ENCODE measurements around the gene ELAVL4. TPM values are rescaled to one million over a fixed set of nuclear protein-coding genes. Genes with fewer than 3 reads are reported as not detected.
"Not testable (repeated sequence)": the region's sequence is repeated elsewhere in the genome, so short reads cannot be mapped to it uniquely, and the experiment has no call there.

ELAVL4 gene
- total RNA-seq, 2 experiments from 2014 or later: not detected

DNA sequence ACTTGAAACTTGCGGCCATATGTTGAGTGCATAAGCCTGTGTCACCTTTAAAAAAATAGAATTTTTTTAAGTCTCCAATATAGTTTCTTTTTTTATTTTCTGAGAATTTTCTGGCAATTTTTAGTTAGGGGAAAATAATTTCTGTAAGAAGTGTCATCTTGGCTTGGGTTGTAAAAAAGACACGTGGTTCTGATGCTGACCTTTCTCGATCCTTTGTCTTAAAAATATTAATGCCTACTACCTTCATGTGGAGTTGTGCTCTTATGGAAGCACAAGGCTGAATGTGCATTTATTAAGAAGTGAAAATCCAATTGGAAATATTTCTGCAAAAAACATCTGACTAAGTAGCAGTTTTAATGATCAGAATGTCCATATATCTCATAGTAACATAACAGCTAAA lies 3.5 kb downstream of the ELAVL4 start:
- ChIA-PET POLR2A (no interaction called here), CTCF (no interaction called here)

DNA sequence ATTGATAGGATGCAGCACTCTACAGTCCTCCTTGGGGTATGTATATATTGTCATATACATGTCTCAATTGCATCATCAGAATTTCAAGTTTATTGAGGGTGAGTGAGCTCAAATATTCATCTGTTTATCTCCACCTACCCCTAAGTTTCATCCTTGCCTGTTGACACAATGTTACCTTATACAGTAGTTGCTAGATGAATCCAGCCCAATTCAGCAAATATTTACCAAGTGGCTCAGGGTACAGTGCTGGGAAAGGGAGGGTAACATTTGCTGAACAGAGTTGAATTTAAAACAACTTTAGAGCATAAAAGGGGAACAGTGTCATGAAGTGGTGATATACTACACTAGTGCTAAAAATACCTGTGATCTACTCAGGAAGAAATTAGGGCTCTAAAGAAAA lies 14.4 kb downstream of the ELAVL4 start:
- POLR2A ChIA-PET: no interaction called here
- CTCF ChIA-PET: no interaction called here

DNA sequence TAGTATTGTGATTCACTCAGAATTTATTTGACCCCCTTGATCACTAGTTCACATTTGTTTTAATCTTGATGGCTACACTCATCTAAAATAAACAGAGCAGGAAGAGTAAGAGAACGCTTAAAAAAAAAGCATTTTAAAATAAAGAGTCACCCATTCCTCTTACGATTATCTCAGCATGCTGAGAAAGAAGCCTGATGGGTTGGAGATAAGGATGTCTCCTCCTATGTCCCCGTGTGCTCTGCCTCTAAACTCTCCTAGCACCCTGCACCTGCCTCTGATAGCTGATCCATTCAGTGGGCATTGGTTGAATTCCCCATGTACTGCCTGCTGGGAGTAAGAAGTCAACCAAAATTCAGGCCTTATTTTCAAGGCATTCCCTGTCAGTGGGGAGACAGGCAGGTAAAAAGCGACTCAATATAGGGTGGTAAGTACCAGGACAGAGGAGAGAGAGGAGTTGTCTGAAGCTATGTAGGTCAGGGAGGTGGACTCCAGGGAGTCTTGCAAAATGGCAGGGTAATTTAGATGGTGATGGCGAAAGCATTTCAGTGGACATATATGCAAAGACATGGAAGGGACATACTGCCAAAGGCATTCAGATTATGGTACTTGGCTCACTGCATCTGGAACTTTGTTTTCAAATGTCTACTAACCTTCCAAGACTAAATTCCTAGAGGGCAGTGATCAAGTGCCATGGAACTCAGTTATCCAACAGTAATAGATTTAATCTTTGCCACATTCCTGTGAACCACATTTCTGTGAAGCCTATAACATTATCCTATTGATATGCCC lies 18.4 kb downstream of the ELAVL4 start:
- CTCF ChIA-PET: no interaction called here
- POLR2A ChIA-PET: no interaction called here

DNA sequence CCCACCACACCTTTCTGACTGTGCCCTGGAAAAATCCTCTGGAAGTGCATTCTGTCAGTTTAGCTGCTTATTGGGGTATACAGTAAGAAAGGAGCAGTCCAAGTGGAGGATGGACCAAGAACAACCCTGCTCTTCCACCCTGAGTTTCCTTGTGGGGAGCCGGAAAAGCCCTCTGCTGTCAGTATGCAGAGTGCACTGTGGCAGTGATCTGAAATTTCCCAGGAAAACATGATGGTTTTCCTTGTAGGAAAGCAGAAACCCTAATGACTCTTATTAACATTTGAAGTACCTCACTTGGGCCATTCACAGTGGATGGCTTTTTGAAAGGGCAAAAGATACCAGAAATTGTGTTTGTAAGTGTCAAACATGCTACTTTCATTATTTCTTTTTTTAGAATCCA lies 20.5 kb downstream of the ELAVL4 start:
- CTCF ChIA-PET: no interaction called here
- POLR2A ChIA-PET: no interaction called here

DNA sequence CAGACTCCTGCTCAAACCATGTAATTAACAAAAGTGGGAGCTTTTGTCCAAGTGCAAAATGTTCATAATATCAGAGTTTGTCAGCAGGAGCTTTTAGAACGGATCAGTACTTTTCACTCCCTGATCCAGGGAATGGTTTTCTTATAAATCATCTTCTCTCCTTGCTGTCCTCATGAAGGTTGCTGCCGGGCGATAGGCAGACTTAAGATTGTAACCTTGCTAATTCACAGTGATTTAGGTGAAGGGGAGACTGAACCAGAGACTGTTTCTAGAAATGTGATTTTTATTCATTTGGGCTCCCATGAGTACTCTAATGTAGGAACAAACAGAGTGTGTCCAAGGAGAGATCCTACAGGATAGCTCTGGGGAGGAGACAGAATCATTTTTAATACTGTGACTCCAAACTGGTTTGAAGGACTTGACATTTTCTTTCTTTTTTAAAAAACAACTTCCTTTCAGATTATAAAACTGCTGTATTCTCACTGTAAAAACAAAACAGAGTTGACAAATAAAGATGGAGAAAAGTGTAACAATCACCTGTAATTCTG lies 23.7 kb downstream of the ELAVL4 start:
- ChIA-PET POLR2A (no interaction called here), CTCF (no interaction called here)

DNA sequence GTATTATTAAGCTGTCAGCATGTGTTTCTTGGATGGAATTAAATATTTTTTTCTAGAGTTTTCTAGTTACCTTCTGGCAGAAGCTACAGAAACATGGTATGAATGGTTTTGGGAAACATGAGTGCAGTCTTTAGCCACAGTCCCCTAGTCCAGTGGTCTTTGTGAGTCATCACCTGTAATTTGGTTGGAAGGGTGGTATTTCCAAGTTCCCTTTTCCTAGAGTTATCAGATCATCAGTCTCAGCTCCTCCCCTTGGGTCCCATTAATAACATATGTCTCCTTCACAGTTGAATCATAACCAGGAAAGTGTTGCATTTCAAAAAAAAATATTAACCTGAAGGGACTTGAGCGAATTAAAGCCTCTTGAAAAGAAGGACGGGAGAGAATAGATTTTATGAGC lies 27.0 kb downstream of the ELAVL4 start:
- POLR2A ChIA-PET: no interaction called here
- CTCF ChIA-PET: no interaction called here

DNA sequence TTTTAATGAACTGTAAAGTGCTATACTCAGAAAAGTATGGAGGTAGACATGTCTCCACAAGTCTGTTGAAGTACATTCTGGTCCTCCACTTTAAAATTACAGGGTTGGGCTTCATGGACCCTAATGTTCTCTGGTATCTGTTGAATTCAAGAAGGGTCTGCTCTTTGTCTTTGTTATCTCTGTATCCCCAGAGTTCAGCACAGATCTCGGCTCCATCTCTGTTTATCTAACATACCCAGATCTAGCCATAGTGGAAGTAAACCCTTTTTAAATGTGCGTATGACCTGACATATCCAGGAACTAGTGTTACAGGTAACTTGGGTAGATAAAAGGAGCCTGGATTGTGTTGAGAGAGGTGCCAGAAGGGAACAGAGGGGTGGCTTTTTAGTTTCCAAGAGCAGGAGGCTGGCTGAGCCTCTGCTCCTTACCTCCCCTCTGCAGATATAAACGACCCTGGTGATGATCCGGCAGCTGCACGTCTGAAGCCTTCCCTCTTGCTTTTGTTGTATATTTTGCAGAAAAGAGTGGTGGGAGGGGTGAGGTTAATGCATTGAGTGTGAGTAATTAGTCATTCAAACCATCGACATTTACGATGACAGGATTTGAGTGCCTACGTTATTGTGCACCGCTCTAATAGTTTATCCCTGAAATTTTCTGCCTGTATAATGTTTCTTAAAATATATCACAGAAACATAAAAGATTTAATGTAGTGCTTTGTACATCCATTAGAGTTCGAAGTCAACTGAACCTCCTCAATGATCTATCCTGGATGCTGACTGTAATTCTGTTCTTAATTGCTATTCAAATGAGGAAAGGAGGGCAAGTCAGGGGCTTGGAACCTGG lies 30.8 kb downstream of the ELAVL4 start:
- CTCF ChIA-PET: no interaction called here
- POLR2A ChIA-PET: no interaction called here

DNA sequence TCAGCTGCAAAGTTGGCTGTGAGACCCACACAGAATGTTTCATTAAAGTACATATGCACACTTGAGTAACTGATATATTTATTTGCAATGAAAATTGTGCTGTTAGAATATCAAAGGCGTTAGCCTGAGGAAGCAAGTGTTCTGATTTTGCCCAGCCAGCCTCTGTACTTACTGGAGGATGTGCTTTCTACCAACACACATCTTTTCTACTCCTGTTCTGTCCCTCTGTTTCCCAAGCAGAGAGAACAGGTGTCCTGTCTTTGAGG lies 31.4 kb downstream of the ELAVL4 start:
- CTCF ChIA-PET: no interaction called here
- POLR2A ChIA-PET: no interaction called here

DNA sequence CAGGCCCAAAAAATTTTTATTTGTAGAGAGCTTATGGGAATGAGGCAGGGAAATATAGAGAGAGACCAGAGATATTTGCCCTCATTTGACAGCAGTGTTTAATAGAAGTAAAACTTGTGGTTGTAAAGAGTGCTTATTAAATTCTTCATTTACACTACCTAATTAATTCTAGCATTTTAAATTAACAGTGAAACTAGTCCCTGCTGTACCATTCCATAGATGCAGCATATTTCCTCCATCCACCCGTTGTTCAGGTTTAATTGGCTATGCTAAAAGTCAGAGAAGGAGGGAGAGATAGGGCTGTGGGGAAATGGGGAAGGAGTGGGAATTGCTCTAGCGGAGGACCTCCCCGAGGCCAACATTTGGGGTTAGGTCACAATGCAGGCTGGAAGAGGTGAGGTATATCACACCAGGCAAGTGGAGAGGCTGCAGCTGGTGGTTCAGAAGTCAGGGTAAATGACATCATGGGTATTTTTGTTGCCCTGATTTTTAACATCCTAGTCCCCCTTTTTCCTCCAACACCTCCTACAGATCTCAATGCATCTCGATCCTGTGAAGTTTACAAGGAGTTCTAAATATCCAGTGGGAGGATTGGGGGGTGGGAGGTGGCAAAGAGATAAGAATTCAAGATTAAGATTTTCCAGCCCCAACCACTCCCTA lies 38.6 kb downstream of the ELAVL4 start:
- ChIA-PET CTCF (no interaction called here), POLR2A (no interaction called here)

DNA sequence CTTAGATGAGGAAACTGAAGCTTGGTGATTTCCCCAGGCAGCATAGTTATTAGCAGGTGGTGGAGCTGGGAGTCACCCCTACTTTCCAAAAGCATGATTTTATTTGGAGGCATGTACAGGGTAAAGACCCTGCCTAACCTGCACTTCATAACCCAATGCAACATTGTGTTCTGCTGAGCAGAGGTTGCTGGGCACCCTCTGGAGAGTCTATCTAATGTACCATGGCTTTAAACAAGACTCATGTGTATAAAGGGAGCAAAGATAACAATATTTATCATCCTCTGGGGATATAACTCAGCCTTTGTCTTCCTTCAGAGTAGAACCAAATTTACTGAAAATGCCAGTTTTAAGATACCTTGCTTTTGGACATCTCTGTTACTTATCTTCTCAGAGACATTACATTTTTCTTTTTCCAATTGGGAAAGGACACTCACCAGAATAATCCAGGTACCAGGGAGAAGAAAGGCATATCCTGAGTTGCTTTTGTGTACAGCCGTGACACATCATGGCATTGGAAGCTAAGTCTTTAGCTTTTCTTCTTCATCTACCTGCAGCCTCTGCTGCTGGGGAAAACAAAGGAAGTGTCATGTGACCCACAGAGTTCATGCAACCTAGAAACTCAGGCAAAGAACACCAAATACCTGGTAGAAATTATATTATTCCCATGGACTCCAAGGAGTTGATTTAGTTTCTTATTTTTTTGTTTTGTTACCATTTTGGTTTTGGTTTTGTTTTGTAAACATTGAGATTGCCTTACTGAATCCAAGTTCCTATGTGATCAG lies 39.6 kb downstream of the ELAVL4 start:
- CTCF ChIA-PET: no interaction called here
- POLR2A ChIA-PET: no interaction called here

DNA sequence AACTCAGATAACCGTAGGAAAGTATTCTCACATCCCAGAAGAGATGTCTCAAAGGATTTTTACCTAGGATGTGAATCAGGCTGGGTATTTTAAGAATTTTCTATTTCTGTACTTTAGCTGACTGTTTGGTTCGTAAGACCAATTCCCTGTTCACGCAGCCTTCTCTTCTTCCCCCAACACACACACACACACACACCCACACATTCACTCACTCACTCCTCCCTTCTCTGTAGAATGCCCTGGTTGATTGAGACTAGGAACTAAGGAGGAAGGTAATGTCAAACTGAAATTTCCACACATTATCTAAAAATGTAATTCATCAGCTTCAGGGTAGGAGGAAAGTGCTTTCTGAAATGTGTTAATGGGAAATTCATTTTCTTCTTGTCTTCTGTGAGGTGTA lies 43.5 kb downstream of the ELAVL4 start:
- CTCF ChIA-PET: no interaction called here

DNA sequence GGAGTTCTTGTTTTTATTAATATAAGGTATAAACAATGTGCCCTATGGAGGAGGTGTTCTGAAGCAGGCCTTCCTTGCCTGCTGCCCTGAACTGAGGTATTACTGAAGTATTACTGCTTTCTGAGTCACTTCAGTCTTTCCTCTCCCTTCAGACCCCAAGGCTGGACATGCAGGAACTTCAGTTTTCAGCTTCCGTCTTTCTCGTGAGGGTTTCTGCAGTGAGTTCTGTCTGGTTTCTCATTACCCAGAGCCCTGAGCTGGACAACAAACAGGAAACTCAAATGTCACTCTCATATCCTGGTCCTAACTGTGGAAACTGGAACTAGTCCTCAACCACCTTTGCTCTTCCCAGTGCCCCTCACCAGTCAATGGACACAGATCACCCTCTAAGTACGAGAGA lies 46.8 kb downstream of the ELAVL4 start:
- ChIA-PET POLR2A (no interaction called here), CTCF (no interaction called here)

More for the DNA sequence above, 43.5 kb downstream of the ELAVL4 start:
- POLR2A ChIA-PET: no interaction called here

DNA sequence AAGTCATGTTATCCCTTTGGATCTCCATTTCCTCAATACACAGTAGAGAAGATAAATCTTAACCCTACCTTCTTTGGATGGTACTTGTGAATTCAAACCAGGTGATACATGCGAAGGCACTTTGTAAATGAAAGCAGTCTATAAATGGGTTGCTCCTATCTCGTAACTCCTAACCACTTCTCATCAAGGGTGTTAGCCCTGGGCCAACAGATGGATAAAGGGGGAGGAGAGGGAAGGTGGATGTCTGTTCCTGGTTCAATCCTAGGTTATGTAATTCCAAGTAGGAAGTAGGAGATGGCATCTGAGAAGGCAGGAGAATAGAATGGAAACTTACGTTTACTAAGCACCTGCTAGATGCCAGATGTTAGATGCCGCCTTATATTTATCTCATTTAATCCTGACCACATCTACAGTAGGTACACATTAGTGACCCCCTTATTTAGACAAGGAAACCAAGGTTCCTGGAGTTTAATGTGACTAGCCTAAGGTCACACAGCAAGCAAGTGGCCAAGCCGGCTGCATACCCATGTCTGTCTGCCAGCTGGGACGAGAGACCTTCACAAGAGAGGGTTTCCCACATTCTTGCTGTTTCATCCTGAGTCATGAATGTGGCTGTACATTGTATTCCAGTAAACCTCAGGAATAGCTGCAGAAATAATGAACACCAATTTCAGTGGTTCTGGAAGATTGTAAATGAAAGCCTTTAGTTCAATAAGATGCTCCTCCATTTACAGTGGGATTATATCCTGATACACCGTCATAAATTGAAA lies 47.7 kb downstream of the ELAVL4 start:
- CTCF ChIA-PET: no interaction called here
- POLR2A ChIA-PET: no interaction called here

DNA sequence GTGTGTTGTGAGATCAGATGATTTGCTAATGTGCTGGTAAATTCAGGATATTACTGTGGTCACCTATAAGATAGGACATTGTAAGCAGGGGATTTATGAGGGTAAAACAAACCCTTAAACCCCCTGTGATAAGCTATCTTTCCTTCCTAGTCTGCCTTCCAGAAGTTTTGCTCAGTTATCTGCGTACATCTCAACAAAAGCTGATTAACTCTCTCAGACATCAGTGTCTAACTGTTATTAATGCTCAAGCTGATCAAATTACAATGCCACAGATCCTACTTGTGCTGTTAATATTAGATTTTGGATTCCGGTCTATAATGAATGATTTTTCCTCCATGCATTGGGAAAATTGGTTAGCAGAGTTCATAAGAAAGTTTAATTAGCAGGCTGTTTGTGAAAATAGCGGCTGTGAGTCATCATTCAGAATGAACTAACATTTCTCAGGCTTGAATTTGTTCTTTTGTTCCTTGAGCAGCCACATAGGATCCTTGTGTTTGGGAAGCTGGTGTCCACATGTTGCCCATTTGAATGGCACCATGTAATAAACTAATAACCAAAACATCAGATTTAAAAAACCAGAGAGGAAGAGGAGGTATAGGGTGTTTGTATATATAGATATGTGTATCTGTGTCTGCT lies 48.7 kb downstream of the ELAVL4 start:
- POLR2A ChIA-PET: interaction anchor here (0.6 kb wide), 1 partner anchor 176 kb away, joined by 3 read pairs; no protein-coding TSS in a partner anchor
- CTCF ChIA-PET: no interaction called here

DNA sequence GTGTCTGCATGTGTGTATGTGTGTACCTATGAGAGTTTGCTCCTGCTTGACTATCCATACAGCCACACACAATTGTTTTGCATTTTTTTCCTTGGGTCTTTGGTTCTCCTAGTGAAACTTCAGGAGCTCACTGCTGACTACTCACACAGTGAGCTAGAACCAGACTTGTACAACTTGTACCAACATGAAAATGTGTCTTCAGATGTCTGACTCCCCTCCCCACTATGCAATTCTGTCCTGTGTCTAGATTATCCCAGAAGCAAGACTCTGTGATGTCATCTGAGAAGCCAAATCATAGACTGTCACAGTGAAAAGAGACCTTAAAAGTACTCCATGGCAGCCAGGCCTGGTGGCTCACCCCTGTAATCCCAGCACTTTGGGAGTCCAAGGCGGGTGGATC lies 49.7 kb downstream of the ELAVL4 start:
- ChIA-PET POLR2A (no interaction called here), CTCF (interaction anchor here (0.7 kb wide), 1 partner anchor 167 kb away, joined by 3 read pairs; no protein-coding TSS in a partner anchor)

DNA sequence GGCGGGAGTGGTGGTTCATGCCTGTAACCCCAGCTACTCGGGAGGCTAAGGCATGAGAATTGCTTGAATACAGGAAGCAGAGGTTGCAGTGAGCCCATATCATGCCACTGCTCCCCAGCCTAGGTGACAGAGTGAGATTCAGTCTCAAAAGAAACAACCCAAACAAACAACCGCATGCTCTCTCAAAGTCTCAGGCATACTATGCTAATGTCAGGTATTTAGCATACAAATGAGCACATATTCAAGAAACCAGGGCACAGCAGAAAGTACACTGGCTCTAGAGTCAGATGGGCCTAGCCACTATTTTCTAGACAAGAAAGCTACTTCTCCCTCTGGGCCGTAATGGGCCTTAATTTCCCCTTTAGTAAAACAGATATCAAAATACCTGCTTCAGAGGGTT lies 55.0 kb downstream of the ELAVL4 start:
- CTCF ChIA-PET: no interaction called here
- POLR2A ChIA-PET: no interaction called here

DNA sequence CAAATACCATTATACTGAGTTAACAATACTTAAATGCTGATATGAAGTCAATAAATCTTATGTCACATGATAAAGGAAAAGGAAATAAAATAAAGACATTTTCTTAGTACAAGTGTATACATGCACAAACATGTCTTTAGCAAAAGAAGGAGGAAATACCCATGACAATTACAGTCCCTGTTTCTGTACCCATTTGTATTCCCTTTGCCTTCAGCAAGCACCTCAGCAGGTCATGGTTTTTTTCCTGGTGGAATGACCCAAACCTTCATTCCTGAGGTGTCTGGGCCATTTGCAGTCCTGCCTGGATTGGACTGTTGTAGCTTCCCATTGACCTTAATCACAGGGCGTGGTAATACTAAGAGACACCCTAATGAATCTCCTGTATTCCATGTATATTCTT lies 57.6 kb downstream of the ELAVL4 start:
- POLR2A ChIA-PET, CTCF ChIA-PET: not testable (repeated sequence)

DNA sequence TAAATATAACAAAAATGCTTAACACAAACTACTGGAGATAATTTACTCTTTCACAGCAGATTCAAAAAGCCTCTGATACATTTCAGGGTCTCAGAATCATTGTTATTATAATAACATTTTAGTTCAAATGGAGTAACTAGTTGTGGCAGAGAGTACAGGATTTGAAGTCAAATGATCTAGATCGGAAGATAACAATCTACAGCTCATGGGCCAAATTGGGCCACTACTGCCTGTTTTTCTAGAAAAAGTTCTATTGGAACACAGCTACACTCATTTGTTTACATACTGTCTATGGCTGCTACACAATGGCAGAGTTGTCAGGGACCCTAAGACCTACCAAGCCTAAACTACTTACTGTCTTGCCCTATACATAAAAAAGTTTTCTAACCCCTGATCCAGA lies 63.6 kb downstream of the ELAVL4 start:
- ChIA-PET CTCF (no interaction called here), POLR2A (no interaction called here)

DNA sequence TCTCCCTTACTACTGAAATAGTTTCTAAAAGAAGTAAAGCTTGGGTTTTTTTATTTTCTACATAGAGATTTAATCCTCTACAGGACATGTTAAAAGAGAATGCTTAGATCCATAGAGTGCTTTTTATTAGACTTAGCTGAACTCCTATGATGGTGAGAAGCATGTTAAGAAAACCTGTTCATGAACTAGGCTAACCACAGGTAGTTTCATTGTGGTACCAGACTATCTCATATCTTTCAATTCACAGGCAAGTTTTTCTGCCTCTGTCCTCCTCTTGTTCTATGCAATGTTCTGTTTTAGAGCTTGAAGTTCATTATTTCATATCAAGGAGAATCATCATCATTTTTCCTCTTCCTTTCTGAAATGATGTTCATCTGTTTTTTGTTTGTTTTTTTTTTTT lies 65.4 kb downstream of the ELAVL4 start:
- ChIA-PET CTCF (no interaction called here), POLR2A (no interaction called here)
